Measurements from ENCODE around the gene SYT12.
"Not testable (repeated sequence)": the region's sequence is repeated elsewhere in the genome, so short reads cannot be mapped to it uniquely, and the experiment has no call there.

The SYT12 gene

DNA sequence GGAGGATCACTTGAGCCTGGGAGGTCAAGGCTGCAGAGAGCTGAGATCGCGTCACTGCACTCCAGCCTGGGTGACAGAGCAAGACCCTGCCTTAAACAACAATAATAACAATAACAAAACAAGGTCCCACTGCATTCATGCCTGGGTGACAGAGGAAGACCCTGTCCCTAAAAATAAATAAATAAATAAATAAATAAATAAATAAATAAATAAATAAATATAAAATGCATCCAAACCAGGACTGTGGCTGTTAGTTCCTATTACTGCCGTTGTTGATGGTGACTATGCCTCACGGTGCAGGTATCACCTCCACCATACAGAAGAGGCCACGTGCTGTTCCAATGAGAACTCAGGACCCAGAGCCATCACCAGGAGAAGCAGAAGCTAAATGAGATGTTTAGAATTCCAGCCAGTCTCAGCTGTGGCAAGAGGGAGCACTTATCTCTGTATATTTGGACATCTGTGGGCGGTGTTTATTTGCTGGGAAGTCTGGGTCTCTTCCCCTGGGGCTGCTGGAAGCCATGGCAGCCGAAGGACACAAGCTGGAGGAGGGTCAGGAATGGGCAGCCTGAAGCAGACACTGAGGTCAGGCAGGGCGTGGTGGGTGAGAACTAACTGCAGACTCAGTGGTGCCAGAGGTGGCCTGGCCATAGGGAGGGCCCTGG is 26.2 kb upstream of the SYT12 start:
- H3K4me3 ChIP-seq (ENCODE audit: low read depth, low read length) = no peak overlapping the region
- TF ChIP-seq, protein P1, sequence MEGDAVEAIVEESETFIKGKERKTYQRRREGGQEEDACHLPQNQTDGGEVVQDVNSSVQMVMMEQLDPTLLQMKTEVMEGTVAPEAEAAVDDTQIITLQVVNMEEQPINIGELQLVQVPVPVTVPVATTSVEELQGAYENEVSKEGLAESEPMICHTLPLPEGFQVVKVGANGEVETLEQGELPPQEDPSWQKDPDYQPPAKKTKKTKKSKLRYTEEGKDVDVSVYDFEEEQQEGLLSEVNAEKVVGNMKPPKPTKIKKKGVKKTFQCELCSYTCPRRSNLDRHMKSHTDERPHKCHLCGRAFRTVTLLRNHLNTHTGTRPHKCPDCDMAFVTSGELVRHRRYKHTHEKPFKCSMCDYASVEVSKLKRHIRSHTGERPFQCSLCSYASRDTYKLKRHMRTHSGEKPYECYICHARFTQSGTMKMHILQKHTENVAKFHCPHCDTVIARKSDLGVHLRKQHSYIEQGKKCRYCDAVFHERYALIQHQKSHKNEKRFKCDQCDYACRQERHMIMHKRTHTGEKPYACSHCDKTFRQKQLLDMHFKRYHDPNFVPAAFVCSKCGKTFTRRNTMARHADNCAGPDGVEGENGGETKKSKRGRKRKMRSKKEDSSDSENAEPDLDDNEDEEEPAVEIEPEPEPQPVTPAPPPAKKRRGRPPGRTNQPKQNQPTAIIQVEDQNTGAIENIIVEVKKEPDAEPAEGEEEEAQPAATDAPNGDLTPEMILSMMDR (IDR thresholded peaks at IDR 0.05; ENCODE audit: low read depth, low read length) = no peak
- H3K9me3 ChIP-seq = no peaks in the 10 kb centered on the region
- no peaks in the 10 kb centered on the region for H3K36me3 ChIP-seq
- no peaks in the 10 kb centered on the region for H3K27me3 ChIP-seq
- H3K4me1 ChIP-seq = peaks cover 4% of the 10 kb centered on the region
- DNase-seq = no peak

DNA sequence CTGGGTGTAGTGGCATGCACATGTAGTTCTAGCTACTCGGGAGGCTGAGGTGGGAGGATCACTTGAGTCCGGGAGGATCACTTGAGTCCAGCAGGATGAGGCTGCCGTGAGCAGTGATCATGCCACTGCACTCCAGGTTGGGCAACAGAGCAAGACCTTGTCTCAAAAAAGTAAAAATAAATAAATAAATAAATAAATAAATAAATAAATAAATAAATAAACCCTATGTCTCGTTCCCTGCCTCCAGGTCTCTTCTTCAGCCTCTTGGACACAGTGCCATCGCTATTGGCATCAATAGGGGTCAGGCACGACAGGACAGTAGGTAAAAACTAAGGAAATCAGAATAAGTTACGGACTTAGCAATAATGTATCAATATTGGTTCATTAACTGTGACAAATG is 23.4 kb upstream of the SYT12 start:
- DNase-seq = no peak
- TF ChIP-seq, protein P1 (IDR thresholded peaks at IDR 0.05; ENCODE audit: low read depth, low read length) = no peak
- Histone ChIP-seq H3K9me3 (no peaks in the 10 kb centered on the region), H3K27me3 (no peaks in the 10 kb centered on the region), H3K4me3 (ENCODE audit: low read depth, low read length) (no peak overlapping the region), H3K4me1 (peaks cover 4% of the 10 kb centered on the region), H3K36me3 (no peaks in the 10 kb centered on the region)

DNA sequence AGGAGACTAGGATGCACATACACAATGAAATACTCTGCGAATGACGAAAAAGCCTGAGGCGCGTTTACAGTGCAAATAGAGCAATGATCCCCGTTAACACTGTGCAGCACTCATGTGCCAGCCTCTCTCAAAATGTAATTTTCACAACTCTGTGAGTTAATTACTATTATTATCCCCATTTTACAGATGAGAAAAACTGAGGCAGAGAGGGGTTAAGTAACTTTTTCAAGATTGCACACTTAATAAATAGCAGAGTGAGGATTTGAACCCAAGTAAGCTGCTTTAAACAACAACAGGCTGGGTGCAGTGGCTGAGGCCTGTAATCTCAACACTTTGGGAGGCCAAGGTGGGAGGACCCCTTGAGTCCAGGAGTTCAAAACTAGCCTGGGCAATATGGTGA is 21.6 kb upstream of the SYT12 start:
- Histone ChIP-seq H3K4me1 (peaks cover 5% of the 10 kb centered on the region), H3K27me3 (no peaks in the 10 kb centered on the region), H3K4me3 (ENCODE audit: low read depth, low read length) (no peak overlapping the region), H3K9me3 (no peaks in the 10 kb centered on the region), H3K36me3 (no peaks in the 10 kb centered on the region)
- no peak for DNase-seq
- TF ChIP-seq, protein P1 (IDR thresholded peaks at IDR 0.05; ENCODE audit: low read depth, low read length) = no peak

DNA sequence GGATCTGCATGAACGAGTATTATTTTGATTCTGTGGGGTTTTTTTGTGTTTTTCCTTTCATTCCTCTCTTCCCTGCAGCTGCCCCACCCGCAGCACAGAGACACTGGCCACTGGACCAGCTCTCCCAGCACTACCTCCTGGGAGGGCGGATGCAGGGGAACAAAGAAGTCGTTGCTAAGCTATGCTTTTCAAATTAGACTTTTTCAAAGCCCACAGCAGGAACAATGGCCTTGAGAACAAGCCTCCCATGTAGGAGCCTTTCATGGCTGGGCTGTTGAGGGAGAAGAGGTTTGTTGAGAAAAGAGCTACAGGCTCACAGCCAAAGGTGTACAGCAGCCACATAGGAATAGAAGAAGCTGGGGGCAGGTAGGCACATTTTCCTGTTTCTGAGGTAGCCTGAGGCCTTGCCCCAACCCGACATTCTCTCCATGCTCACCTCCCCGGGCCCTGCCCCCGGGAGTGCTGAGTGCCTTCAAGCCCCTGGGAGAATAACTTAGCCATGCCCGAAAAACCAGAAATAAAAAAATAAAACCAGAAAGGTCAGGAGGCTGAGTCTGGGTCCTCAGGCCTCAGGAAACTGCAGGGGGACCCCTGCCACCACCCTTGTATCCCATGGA is 20.5 kb upstream of the SYT12 start:
- TF ChIP-seq, protein P1 (IDR thresholded peaks at IDR 0.05; ENCODE audit: low read depth, low read length) = no peak
- peaks cover 6% of the 10 kb centered on the region for H3K4me1 ChIP-seq
- no peaks in the 10 kb centered on the region for H3K36me3 ChIP-seq
- no peaks in the 10 kb centered on the region for H3K9me3 ChIP-seq
- no peak overlapping the region for H3K4me3 ChIP-seq (ENCODE audit: low read depth, low read length)
- no peaks in the 10 kb centered on the region for H3K27me3 ChIP-seq
- no peak for DNase-seq

DNA sequence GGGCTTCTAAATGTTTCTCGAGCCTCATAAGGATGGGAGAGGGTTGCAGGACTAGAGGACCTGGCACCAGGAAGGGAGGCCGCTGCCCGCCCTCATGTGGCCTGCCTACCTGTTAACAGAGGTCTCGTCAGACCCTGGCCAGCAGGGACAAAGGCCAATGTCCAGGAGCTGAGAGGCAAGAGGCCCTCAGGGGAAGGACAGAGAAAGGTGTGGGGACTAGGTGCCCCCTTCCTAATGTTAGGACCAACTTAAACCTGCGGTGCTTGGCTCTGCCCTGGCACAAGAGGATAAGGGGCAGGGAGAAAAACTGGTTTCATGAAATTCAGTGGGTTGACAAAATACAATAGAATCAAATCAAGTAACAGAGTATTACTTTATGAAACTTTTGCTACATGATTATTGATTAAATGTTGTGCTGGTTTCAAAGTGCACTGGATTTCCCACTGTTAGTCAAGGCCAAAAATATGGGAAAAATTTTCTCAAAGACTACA is 20.0 kb upstream of the SYT12 start:
- TF ChIP-seq, protein P1 (IDR thresholded peaks at IDR 0.05; ENCODE audit: low read depth, low read length) = no peak
- no peaks in the 10 kb centered on the region for H3K27me3 ChIP-seq
- H3K4me3 ChIP-seq (ENCODE audit: low read depth, low read length) = no peak overlapping the region
- H3K4me1 ChIP-seq = peaks cover 6% of the 10 kb centered on the region
- no peaks in the 10 kb centered on the region for H3K36me3 ChIP-seq
- H3K9me3 ChIP-seq = no peaks in the 10 kb centered on the region
- DNase-seq = no peak

DNA sequence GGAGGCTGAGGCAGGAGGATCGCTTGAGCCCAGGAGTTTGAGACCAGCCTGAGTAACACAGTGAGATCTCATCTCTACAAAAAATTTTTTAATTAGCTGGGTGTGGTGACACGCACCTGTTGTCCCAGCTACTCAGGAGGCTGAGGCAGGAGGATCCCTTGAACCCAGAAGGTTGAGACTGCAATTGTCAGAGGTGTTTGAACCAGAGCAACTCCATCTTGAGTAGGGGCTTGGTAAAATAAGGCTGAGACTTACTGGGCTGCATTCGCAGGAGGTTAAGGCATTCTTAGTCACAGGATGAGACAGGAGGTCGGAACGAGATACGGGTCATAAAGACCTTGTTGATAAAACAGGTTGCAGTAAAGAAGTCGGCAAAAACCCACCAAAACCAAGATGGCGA is 17.7 kb upstream of the SYT12 start:
- not testable (repeated sequence) for H3K27me3 ChIP-seq; H3K4me3 ChIP-seq (ENCODE audit: low read depth, low read length); H3K9me3 ChIP-seq; H3K4me1 ChIP-seq; DNase-seq; H3K36me3 ChIP-seq
